Upper lobe of left lung (tissue), 4 donors: ENCODE measurements around the gene THOC6.
A peak's percentile ranks its signal among the peaks of the same experiment; 100 is the strongest.

Source experiments
- EP300 ChIP-seq, 4 donors: sonication (generic); formaldehyde crosslinking; IDR thresholded peaks; one replicate each; pipeline ENCODE4 v1.5.1; 2017; ENCODE audit warnings: antibody characterized with exemption in 4 of 4, control low read depth in 2 of 4
- TF ChIP-seq, protein P1 (sequence below), 6 experiments: fragments of 450-650 bp in 4 of 6; fragments of 200-600 bp in 2 of 6; sonication (generic) in 2 of 6; IDR thresholded peaks; one replicate each; pipeline ENCODE4 v1.5.1; 2016 to 2019; ENCODE audit warnings: antibody characterized with exemption in 6 of 6

DNA sequence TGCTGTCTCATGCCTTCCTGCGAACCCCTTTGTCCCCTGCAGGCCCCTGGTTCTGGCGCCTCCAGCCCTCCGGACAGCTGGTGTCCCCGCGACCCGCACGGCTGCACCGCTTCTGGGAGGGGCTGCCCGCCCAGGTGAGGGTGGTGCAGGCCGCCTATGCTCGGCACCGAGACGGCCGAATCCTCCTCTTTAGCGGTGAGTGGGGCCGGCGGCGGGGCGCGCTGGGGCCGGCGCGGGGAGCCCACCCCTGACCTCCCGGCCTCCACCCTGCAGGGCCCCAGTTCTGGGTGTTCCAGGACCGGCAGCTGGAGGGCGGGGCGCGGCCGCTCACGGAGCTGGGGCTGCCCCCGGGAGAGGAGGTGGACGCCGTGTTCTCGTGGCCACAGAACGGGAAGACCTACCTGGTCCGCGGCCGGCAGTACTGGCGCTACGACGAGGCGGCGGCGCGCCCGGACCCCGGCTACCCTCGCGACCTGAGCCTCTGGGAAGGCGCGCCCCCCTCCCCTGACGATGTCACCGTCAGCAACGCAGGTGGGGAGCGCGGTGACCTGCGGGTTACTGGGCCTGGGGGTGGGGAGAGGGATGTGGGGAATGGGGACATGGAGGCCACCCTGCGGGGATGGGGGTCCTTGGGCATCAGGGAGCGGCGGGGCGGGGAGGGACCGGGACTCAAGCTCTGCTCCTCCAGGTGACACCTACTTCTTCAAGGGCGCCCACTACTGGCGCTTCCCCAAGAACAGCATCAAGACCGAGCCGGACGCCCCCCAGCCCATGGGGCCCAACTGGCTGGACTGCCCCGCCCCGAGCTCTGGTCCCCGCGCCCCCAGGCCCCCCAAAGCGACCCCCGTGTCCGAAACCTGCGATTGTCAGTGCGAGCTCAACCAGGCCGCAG is 34.5 kb downstream of the THOC6 start:
- TF ChIP-seq, protein P1, sequence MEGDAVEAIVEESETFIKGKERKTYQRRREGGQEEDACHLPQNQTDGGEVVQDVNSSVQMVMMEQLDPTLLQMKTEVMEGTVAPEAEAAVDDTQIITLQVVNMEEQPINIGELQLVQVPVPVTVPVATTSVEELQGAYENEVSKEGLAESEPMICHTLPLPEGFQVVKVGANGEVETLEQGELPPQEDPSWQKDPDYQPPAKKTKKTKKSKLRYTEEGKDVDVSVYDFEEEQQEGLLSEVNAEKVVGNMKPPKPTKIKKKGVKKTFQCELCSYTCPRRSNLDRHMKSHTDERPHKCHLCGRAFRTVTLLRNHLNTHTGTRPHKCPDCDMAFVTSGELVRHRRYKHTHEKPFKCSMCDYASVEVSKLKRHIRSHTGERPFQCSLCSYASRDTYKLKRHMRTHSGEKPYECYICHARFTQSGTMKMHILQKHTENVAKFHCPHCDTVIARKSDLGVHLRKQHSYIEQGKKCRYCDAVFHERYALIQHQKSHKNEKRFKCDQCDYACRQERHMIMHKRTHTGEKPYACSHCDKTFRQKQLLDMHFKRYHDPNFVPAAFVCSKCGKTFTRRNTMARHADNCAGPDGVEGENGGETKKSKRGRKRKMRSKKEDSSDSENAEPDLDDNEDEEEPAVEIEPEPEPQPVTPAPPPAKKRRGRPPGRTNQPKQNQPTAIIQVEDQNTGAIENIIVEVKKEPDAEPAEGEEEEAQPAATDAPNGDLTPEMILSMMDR (IDR thresholded peaks at IDR 0.05): peak in 1 of 6 experiments; percentile 28
- no peak for TF ChIP-seq EP300 (IDR thresholded peaks at IDR 0.05)
